Activated naive CD8-positive, alpha-beta T cell treated with anti-CD3 and anti-CD28 coated beads, Interleukin-2, amount 10 ng/mL, durations not matched to agents 7 days and 5 days (primary cell): ENCODE data around the gene AAK1. TPM values are rescaled to one million over a fixed set of nuclear protein-coding genes. Genes with fewer than 3 reads are reported as not detected.

Experiments
- ATAC-seq: fragments of 150-1000 bp; cut with Tn5 transposase; one replicate; pipeline ENCODE4 v1.10.0; 2021; ENCODE audit warnings: low read depth, moderate library complexity
- POLR2A ChIA-PET: fragments of 350-600 bp; sonication (Branson Sonifier 250); formaldehyde crosslinking; loops from one replicate; lab custom pipeline; 2021; ENCODE audit warnings: antibody characterized with exemption; lab: Charles Lee
- DNase-seq: peaks from one replicate; pipeline ENCODE4 v3.0.0; 2021
- H3K27ac Mint-ChIP-seq: one replicate; pipeline ENCODE4 v1.8.0; 2022; ENCODE audit warnings: mild to moderate bottlenecking, mixed read lengths
- H3K27me3 Mint-ChIP-seq: one replicate; pipeline ENCODE4 v1.8.0; 2022; ENCODE audit warnings: mild to moderate bottlenecking, moderate library complexity, mixed read lengths
- H3K36me3 Mint-ChIP-seq: one replicate; pipeline ENCODE4 v1.8.0; 2021; ENCODE audit warnings: mild to moderate bottlenecking, mixed read lengths
- H3K4me1 Mint-ChIP-seq: one replicate; pipeline ENCODE4 v1.8.0; 2021; ENCODE audit warnings: mixed read lengths
- H3K4me3 Mint-ChIP-seq: one replicate; pipeline ENCODE4 v1.8.0; 2022; ENCODE audit warnings: mild to moderate bottlenecking, moderate library complexity, mixed read lengths
- H3K9me3 Mint-ChIP-seq: one replicate; pipeline ENCODE4 v1.8.0; 2021; ENCODE audit warnings: mixed read lengths
- total RNA-seq, 2 experiments: library from RNA; stranded (reverse); gene quantifications; one replicate each; pipeline ENCODE4 v1.2.3, GENCODE V29; 2021

The AAK1 gene
- total RNA-seq, 2 experiments from 2014 or later, result 143 to 144 TPM

DNA sequence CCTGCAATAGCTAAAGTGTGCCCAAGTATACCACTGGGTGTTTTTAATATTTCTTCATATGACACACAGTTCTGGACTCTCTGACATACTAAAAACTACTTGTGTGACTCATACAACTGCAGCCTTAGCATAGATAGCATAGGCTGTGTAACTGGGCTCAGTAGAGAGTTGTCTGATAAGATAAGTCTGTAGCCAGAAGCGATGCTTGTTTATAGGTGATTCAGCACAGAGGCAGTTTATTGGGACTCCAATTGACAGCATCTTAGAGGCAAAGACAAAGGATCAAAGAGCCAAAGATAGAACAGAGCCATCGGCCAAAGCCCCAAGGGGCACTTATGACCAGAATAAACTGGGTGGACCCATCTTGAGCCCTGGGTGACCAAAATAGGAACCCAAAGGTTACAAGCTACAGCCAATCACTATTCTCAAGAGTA, 42.3 kb downstream of the AAK1 start:
- DNase-seq (no peak), ATAC-seq (peak; percentile 41)
- POLR2A ChIA-PET, result interaction anchor here (1.3 kb wide), 1 partner anchor 43 kb away, joined by 6 read pairs; the partner anchor contains the start of gene AAK1
- peaks cover 72% of the 10 kb centered on the region for H3K4me1 Mint-ChIP-seq
- H3K36me3 Mint-ChIP-seq, result peaks cover 53% of the 10 kb centered on the region
- H3K27ac Mint-ChIP-seq, result peak overlapping the region; percentile 11
- no peak overlapping the region for H3K4me3 Mint-ChIP-seq
- peaks cover 7% of the 10 kb centered on the region for H3K9me3 Mint-ChIP-seq
- no peaks in the 10 kb centered on the region for H3K27me3 Mint-ChIP-seq

DNA sequence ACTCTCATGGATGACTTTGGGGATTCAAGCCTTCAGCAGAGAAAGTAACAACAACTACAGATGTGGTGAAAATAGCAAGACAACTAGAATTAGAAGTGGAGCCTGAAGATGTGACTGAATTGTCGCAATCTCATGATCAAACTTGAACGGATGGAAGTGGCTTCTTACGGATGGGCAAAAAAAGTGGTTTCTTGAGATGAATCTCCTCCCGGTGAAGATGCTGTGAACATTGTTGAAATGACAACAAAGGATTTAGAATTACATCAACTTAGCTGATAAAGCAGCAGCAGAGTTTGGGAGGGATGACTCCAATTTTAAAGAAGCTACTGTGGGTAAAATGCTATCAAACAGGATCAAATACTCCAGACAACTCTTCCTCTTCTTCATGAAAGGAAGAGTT, 43.1 kb downstream of the AAK1 start:
- H3K9me3 Mint-ChIP-seq, result no peaks in the 10 kb centered on the region
- H3K27me3 Mint-ChIP-seq, result no peaks in the 10 kb centered on the region
- peak; percentile 58 for ATAC-seq
- DNase-seq, result no peak
- POLR2A ChIA-PET, result interaction anchor here (1.3 kb wide), 1 partner anchor 44 kb away, joined by 6 read pairs; the partner anchor contains the start of gene AAK1
- peak overlapping the region; percentile 60 for H3K27ac Mint-ChIP-seq
- peaks cover 50% of the 10 kb centered on the region for H3K36me3 Mint-ChIP-seq
- peaks cover 65% of the 10 kb centered on the region for H3K4me1 Mint-ChIP-seq
- H3K4me3 Mint-ChIP-seq, result peak overlapping the region; percentile 30

DNA sequence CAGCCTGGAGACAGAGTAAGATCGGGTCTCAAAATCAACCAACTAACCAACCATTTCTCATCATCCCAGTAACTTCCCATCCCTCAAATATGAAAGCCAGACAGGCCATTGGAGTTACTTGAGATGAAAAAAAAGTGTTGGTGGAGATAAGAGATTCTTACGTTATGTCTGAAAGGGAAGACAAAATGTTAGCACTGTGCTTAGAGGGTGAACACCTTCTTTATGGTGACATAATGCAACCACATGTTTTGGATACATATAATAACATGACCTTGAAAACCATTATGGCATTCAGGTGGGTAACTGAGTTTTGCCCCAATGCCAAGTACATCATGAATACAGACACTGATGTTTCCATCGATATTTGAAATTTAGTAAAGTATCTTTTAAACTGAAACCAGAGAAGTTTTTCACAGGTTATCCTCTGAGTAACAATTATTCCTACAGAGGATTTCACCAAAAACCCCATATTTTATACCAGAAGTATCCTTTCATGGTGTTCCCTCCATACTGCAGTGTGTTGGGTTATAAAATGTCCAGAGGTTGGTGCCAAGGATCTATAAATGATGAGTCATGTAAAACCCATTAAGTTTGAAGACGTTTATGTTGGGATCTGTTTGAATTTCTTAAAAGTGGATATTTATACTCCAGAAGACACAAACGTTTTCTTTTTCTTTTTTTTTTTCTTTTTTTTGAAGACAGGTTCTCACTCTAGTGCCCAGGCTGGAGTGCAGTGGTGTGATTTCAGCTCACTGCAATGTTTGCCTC, 45.5 kb downstream of the AAK1 start:
- ATAC-seq (no peak), DNase-seq (no peak)
- H3K9me3 Mint-ChIP-seq, result no peaks in the 10 kb centered on the region
- H3K4me3 Mint-ChIP-seq, result peak overlapping the region; percentile 39
- H3K36me3 Mint-ChIP-seq, result peaks cover 42% of the 10 kb centered on the region
- POLR2A ChIA-PET, result interaction anchor here (1.1 kb wide), 1 partner anchor 8 kb away, joined by 3 read pairs; no protein-coding TSS in a partner anchor
- H3K4me1 Mint-ChIP-seq, result peaks cover 60% of the 10 kb centered on the region
- no peaks in the 10 kb centered on the region for H3K27me3 Mint-ChIP-seq
- peak overlapping the region; percentile 48 for H3K27ac Mint-ChIP-seq

DNA sequence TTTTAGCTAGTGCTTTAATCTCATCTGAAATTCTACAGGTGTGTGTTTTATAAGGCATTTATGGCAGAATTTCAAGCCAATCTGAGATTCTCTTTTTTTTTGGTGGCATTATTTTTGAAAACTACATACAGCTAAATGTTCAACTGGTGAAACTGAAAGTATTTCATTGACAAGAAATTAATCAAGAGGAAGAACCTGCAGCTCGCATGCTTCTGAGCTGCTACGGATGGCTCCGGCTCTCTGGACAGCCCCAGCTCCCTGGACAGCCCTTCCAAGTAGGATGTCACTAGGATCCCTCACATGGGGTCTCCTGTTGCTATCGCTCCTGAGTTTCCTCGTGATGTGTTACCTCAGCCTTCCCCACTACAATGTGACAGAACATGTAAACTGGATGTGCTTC, 46.4 kb downstream of the AAK1 start:
- POLR2A ChIA-PET, result interaction anchor here (0.7 to 1.3 kb wide), 4 partner anchors 9 to 235 kb away, joined by 3 to 4 read pairs (median 3); no protein-coding TSS in a partner anchor

DNA sequence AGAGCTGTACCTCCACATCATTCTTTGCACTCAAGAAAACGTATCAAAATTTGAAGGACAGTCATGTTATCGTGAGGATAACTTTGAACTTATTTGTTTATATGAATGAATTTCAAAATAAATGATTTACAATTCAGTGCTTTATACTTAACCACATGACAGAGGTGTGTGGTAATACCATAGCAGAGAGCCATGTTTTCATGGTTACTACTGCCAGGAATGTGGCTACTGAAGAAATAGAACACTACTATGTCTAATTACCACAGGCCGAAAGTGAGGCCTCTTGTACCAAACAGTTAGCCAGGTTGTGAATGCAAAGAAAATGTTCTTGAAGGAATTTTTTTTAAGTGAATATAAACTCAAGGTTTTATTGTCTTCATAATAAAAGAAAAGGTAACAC, 49.2 kb downstream of the AAK1 start:
- Mint-ChIP-seq H3K27ac (no peak overlapping the region), H3K4me3 (no peak overlapping the region), H3K27me3 (no peaks in the 10 kb centered on the region), H3K9me3 (no peaks in the 10 kb centered on the region), H3K36me3 (peaks cover 34% of the 10 kb centered on the region), H3K4me1 (peaks cover 57% of the 10 kb centered on the region)
- ATAC-seq, result no peak
- POLR2A ChIA-PET, result no interaction called here
- no peak for DNase-seq

More for the DNA sequence above, 46.4 kb downstream of the AAK1 start:
- Mint-ChIP-seq H3K27me3 (no peaks in the 10 kb centered on the region), H3K9me3 (no peaks in the 10 kb centered on the region), H3K4me1 (peaks cover 62% of the 10 kb centered on the region), H3K36me3 (peaks cover 49% of the 10 kb centered on the region), H3K4me3 (peak overlapping the region; percentile 39), H3K27ac (peak overlapping the region; percentile 48)
- ATAC-seq (no peak), DNase-seq (no peak)

DNA sequence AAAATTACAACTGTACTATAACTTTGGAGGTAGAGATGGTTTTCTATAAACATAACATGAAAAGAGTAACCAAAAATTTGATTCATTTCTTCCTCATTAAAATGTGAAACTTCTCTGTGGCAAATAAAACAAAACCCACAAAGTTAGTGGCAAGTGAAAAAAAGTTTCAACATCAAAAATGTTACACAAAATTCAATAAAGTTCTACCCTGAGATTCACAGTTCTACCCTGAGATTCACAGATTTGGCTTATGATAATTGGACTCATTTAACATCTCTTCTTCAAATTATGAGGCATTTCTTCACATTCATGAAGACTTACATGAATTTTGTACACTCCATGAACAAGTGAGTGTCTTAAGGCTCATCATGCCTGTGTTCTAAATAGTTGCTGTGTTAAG, 51.0 kb downstream of the AAK1 start:
- POLR2A ChIA-PET, result no interaction called here
- Mint-ChIP-seq H3K27me3 (no peaks in the 10 kb centered on the region), H3K4me3 (no peak overlapping the region), H3K27ac (no peak overlapping the region), H3K4me1 (peaks cover 56% of the 10 kb centered on the region), H3K9me3 (no peaks in the 10 kb centered on the region), H3K36me3 (peaks cover 25% of the 10 kb centered on the region)
- ATAC-seq (no peak), DNase-seq (no peak)

DNA sequence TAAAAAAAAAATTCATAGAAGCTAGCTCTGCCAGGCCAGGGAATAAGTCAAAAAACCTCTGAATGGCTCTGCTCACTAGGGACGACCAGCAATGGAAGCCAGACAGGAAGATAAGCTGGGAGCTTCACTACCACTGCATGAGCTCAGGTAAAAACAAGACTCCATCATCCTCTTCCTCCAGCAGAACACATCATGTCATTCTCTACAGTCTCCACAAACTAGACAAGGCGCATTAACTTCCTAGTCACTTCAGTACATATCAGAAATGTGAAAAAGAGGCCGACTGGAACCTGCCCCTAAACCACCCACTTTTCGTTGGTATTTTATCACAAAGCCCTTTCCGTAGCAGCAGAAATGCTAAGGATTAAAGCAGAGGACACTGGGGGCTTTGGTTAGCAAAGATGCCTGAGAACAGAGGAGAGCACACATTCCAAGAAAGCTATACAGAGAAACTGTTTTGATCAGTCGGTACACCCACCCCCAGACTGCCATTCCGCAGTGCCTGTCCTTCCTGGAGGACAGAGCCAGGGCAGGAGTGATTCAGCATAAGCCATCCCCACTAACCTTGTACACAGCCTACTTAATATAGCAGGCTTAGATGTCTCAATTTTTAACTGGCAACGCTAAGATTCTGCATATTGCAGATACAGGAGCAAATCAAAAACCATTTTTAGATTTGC, 53.4 kb downstream of the AAK1 start:
- peak overlapping the region; percentile 27 for H3K4me3 Mint-ChIP-seq
- POLR2A ChIA-PET, result interaction anchor here (0.7 to 1.6 kb wide), 3 partner anchors 22 to 153 kb away, joined by 4 read pairs; partner anchors contain the start of genes AAK1 and NFU1
- peaks cover 61% of the 10 kb centered on the region for H3K4me1 Mint-ChIP-seq
- peaks cover 11% of the 10 kb centered on the region for H3K36me3 Mint-ChIP-seq
- H3K27ac Mint-ChIP-seq, result peak overlapping the region; percentile 46
- no peaks in the 10 kb centered on the region for H3K27me3 Mint-ChIP-seq
- no peaks in the 10 kb centered on the region for H3K9me3 Mint-ChIP-seq
- ATAC-seq (no peak), DNase-seq (no peak)

DNA sequence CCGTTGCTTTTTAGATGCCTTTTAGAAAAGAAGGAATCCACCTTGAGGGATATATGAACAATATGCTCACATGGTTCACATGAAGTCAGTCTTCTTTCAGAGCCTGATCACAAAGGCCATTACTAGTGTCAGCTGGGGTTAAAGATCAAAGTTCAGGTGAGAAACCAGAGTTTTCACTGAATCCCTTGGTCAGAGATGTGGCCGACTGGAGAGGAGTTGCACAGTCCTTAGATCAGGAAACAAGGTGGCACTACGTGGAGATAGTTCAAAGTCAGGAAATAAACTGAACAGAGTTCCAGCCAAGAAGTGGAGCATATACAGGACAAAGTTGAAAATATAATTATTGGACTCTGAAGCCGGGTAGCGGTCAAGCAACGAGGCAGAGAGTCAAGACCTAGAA, 54.6 kb downstream of the AAK1 start:
- H3K4me1 Mint-ChIP-seq, result peaks cover 65% of the 10 kb centered on the region
- no peak overlapping the region for H3K27ac Mint-ChIP-seq
- peaks cover 15% of the 10 kb centered on the region for H3K36me3 Mint-ChIP-seq
- H3K27me3 Mint-ChIP-seq, result no peaks in the 10 kb centered on the region
- DNase-seq, result no peak
- H3K4me3 Mint-ChIP-seq, result no peak overlapping the region
- POLR2A ChIA-PET, result interaction anchor here (1.6 kb wide), 1 partner anchor 152 kb away, joined by 4 read pairs; the partner anchor contains the start of gene NFU1
- no peaks in the 10 kb centered on the region for H3K9me3 Mint-ChIP-seq
- ATAC-seq, result no peak

DNA sequence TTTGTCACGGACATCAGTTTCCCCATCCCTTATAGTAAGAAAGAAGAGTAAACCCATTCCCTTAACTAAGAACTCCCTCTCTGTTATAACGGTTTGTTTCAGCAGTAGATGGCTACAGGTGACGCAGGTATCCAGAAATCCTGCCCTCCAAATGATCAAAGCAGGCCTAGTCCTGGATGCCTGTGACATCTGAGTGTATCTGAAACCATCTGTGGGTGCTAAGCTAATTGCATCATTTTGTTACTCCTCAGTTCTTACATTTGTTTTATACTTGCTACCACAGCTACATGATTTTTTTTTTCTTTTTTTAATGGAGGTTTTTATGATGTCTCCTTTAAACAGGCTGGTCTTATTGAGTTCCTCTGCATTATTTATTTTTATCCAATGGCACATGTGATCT, 55.1 kb downstream of the AAK1 start:
- POLR2A ChIA-PET, result interaction anchor here (1.6 kb wide), 1 partner anchor 151 kb away, joined by 4 read pairs; the partner anchor contains the start of gene NFU1
- H3K4me1 Mint-ChIP-seq, result peaks cover 66% of the 10 kb centered on the region
- no peak overlapping the region for H3K27ac Mint-ChIP-seq
- peaks cover 16% of the 10 kb centered on the region for H3K36me3 Mint-ChIP-seq
- DNase-seq (no peak), ATAC-seq (no peak)
- H3K9me3 Mint-ChIP-seq, result no peaks in the 10 kb centered on the region
- no peaks in the 10 kb centered on the region for H3K27me3 Mint-ChIP-seq
- H3K4me3 Mint-ChIP-seq, result no peak overlapping the region

DNA sequence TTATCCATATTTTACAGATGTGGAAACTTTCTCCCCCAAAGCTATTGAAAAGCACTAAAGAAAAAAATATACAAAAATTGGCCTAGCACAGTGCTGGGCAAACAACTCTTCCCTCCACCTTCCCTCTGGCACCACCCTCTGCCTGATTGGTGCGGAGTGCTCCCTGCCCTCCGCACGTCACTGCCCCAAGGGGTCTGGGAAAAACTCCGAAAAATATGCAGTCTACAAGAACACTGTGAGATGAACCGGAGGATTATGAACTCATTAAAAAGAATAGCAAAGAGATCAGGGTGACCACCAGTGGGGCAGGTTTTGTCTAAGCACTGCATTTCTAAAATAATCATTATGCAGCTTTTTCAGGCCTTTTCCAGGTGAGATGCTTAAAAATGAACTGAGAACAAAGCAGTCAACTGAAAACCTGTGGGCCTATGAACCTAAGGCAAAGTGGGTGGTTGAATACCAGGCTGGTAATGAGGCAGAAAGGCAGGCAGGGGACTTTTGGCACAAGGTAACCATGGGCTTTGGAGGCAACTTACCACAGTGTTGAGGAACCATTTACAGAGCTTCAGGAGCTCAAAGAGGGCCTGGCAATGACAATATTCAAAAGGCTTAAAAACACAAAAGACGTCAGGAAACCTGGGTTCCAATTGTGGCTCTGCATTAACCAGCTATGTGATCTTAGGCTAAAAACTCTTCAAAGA, 57.5 kb downstream of the AAK1 start:
- H3K9me3 Mint-ChIP-seq, result no peaks in the 10 kb centered on the region
- H3K4me1 Mint-ChIP-seq, result peaks cover 73% of the 10 kb centered on the region
- POLR2A ChIA-PET, result interaction anchor here (1.7 kb wide), 1 partner anchor 59 kb away, joined by 5 read pairs; no protein-coding TSS in a partner anchor

DNA sequence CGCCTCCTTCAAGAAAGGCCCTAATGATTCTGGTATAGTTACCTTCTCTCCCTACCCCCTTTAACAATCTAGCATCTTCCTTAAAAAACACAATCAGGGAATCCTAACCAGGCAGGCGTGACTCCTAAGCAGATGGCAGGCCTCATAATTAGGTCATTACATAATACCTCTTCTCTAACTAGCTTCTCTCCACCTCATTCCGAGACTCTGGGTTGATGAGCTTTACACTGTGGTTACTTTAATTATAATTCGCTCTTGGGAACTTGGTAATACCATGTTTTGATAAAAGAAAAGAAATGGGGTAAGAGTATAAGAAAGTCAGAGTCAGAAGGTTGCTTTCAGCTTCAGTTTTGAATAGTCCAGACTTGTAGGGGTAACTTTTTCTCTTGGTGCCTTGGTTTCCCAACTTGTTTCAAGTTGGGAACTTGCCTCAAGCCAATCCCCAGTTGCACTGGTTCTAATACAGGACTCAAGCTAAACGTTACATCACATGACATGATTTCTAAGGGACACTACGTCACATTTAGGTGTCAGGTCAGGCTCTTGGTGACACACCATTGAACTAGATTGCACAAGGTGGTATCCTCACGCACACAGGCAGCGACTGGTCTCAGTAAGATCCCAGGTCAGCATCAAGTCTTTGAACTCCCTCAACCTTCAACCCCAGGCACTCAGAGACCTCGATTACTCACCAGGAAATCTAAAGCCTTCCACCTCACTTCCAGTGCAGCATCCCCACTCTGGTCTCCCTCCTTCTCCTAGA, 59.2 kb downstream of the AAK1 start:
- ATAC-seq, result no peak
- Mint-ChIP-seq H3K9me3 (no peaks in the 10 kb centered on the region), H3K27me3 (no peaks in the 10 kb centered on the region), H3K27ac (peak overlapping the region; percentile 75), H3K4me3 (peak overlapping the region; percentile 80), H3K4me1 (peaks cover 74% of the 10 kb centered on the region), H3K36me3 (peaks cover 14% of the 10 kb centered on the region)
- no peak for DNase-seq
- POLR2A ChIA-PET, result interaction anchor here (0.7 to 0.8 kb wide), 2 partner anchors 11 to 12 kb away, joined by 3 to 4 read pairs; no protein-coding TSS in a partner anchor

More for the DNA sequence above, 57.5 kb downstream of the AAK1 start:
- DNase-seq (no peak), ATAC-seq (no peak)
- Mint-ChIP-seq H3K36me3 (peaks cover 8% of the 10 kb centered on the region), H3K27me3 (no peaks in the 10 kb centered on the region), H3K4me3 (peak overlapping the region; percentile 2), H3K27ac (peak overlapping the region; percentile 18)

DNA sequence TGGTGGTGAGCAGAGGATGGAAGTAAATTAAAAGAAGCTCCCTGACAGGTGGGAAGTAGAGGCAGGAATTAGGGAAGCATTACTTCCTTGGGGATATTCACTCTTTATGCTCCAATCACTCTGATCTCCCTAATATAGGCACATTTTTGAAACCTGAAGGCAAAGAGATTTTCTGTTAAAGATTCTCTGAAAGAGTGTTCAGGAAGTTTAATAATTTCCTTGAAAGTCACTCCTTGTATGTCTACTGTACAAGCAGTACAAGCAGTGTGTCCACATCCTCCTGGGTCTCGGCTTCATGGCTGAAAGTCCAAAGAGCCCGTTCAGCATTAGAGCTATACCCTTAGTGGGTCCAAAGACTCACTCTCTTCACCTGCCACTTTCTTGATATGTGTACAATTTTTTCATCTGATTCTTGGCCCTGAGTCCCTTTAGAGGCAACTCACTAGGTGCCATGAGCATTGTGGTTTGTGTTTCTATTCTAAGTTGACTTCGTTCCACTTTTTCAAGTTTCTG, 60.2 kb downstream of the AAK1 start:
- Mint-ChIP-seq H3K27ac (peak overlapping the region; percentile 64), H3K4me1 (peaks cover 69% of the 10 kb centered on the region), H3K27me3 (no peaks in the 10 kb centered on the region), H3K9me3 (no peaks in the 10 kb centered on the region), H3K4me3 (peak overlapping the region; percentile 80), H3K36me3 (peaks cover 15% of the 10 kb centered on the region)
- ATAC-seq (no peak), DNase-seq (no peak)
- POLR2A ChIA-PET, result interaction anchor here (1.2 to 1.5 kb wide), 3 partner anchors 13 to 61 kb away, joined by 3 to 9 read pairs (median 3); partner anchors contain the start of gene AAK1
